Activated T-helper 1 cell treated with anti-CD3 and anti-CD28 coated beads, Interleukin-12 subunit alpha, Interleukin-12 subunit beta, Interleukin-2, Interleukin-4 antibody, amounts not matched to agents 30 ng/mL and 10 ng/mL and 1 ng/mL, durations not matched to agents 14 hours and 24 hours and 36 hours (primary cell): ENCODE measurements around the gene GPR137B. TPM values are rescaled to one million over a fixed set of nuclear protein-coding genes. Genes with fewer than 3 reads are reported as not detected.
"Not testable (repeated sequence)": the region's sequence is repeated elsewhere in the genome, so short reads cannot be mapped to it uniquely, and the experiment has no call there.

ENCODE experiments used
- DNase-seq: peaks from one replicate; pipeline ENCODE4 v3.0.0; 2021; ENCODE audit warnings: low spot score
- H3K27ac Mint-ChIP-seq: one replicate; pipeline ENCODE4 v1.8.0; 2021; ENCODE audit warnings: mild to moderate bottlenecking, mixed read lengths
- H3K27me3 Mint-ChIP-seq: one replicate; pipeline ENCODE4 v1.8.0; 2022; ENCODE audit warnings: mild to moderate bottlenecking, moderate library complexity, mixed read lengths; ENCODE audit not compliant: insufficient read depth
- H3K36me3 Mint-ChIP-seq: one replicate; pipeline ENCODE4 v1.8.0; 2021; ENCODE audit warnings: low read depth, mixed read lengths
- H3K4me1 Mint-ChIP-seq: one replicate; pipeline ENCODE4 v1.8.0; 2021; ENCODE audit warnings: low read depth, mixed read lengths
- H3K4me3 Mint-ChIP-seq: one replicate; pipeline ENCODE4 v1.8.0; 2021; ENCODE audit warnings: mild to moderate bottlenecking, moderate library complexity, mixed read lengths
- H3K9me3 Mint-ChIP-seq: one replicate; pipeline ENCODE4 v1.8.0; 2021; ENCODE audit warnings: mixed read lengths
- intact Hi-C: fragments of 100-400 bp; cut with micrococcal nuclease; formaldehyde crosslinking; loops from one replicate; pipeline ENCODE4 v1.15.1; 2024
- total RNA-seq: library from RNA; stranded (reverse); gene quantifications from 2 replicates; pipeline ENCODE4 v1.2.3, GENCODE V29; 2022

Gene GPR137B
- total RNA-seq, 1 donor from 2014 or later = 9.2 TPM

- H3K4me1 Mint-ChIP-seq = no peaks in the 10 kb centered on the region
- H3K9me3 Mint-ChIP-seq = no peaks in the 10 kb centered on the region
- DNase-seq = no peak
- no peak overlapping the region for H3K4me3 Mint-ChIP-seq
- no peaks in the 10 kb centered on the region for H3K36me3 Mint-ChIP-seq
- intact Hi-C loops = no loop called here
- H3K27ac Mint-ChIP-seq = no peak overlapping the region
- H3K27me3 Mint-ChIP-seq = no peaks in the 10 kb centered on the region
These were observed 8.1 kb downstream of the GPR137B start for GRCh38 chr1:236150311-236150955.

DNA sequence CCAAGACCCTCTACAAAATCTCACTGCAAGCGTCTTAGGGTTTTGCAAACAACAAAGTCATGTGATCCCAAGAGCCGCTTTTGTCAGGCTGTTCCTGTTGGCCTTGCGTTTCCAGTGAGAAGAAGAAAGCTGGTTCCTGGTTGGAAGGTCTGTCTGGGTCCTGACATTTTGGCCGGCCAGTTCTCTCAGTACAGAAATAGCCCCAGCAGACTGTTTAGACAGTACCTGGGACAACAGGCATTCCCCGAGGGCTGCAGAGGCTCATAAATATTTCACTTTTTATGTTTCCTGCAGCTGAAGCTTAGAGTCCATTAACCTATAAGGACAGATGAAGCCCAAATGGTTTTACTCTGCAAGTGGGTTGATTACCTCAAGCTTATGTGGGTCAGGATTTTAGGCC, 8.6 kb downstream of the GPR137B start:
- intact Hi-C loops = no loop called here
- H3K4me1 Mint-ChIP-seq = no peaks in the 10 kb centered on the region
- H3K4me3 Mint-ChIP-seq = no peak overlapping the region
- no peaks in the 10 kb centered on the region for H3K36me3 Mint-ChIP-seq
- no peaks in the 10 kb centered on the region for H3K9me3 Mint-ChIP-seq
- H3K27ac Mint-ChIP-seq = no peak overlapping the region
- no peak for DNase-seq
- no peaks in the 10 kb centered on the region for H3K27me3 Mint-ChIP-seq

- intact Hi-C loops = no loop called here
- H3K4me3 Mint-ChIP-seq = no peak overlapping the region
- no peaks in the 10 kb centered on the region for H3K36me3 Mint-ChIP-seq
- H3K27ac Mint-ChIP-seq = no peak overlapping the region
- H3K9me3 Mint-ChIP-seq = no peaks in the 10 kb centered on the region
- no peaks in the 10 kb centered on the region for H3K4me1 Mint-ChIP-seq
- H3K27me3 Mint-ChIP-seq = no peaks in the 10 kb centered on the region
- DNase-seq = no peak
These were observed 9.5 kb downstream of the GPR137B start for GRCh38 chr1:236151739-236152424.

GRCh38 chr1:236154126-236154525, 11.8 kb downstream of the GPR137B start:
- H3K36me3 Mint-ChIP-seq = no peaks in the 10 kb centered on the region
- no peaks in the 10 kb centered on the region for H3K9me3 Mint-ChIP-seq

GRCh38 chr1:236154671-236155398, 12.5 kb downstream of the GPR137B start:
- intact Hi-C loops = no loop called here
- Mint-ChIP-seq H3K27ac (no peak overlapping the region), H3K4me1 (no peaks in the 10 kb centered on the region), H3K36me3 (no peaks in the 10 kb centered on the region), H3K4me3 (no peak overlapping the region), H3K27me3 (no peaks in the 10 kb centered on the region), H3K9me3 (no peaks in the 10 kb centered on the region)
- no peak for DNase-seq

More at GRCh38 chr1:236154126-236154525, 11.8 kb downstream of the GPR137B start:
- Mint-ChIP-seq H3K4me3 (no peak overlapping the region), H3K27ac (no peak overlapping the region), H3K27me3 (no peaks in the 10 kb centered on the region), H3K4me1 (no peaks in the 10 kb centered on the region)
- no peak for DNase-seq
- intact Hi-C loops = no loop called here

GRCh38 chr1:236155399-236155767, 13.0 kb downstream of the GPR137B start:
- Mint-ChIP-seq H3K9me3 (no peaks in the 10 kb centered on the region), H3K4me3 (no peak overlapping the region), H3K4me1 (no peaks in the 10 kb centered on the region), H3K27me3 (no peaks in the 10 kb centered on the region), H3K27ac (no peak overlapping the region), H3K36me3 (no peaks in the 10 kb centered on the region)
- intact Hi-C loops = no loop called here
- no peak for DNase-seq

- no peaks in the 10 kb centered on the region for H3K27me3 Mint-ChIP-seq
- DNase-seq = no peak
- intact Hi-C loops = no loop called here
- H3K4me1 Mint-ChIP-seq = peaks cover 3% of the 10 kb centered on the region
- no peaks in the 10 kb centered on the region for H3K36me3 Mint-ChIP-seq
- no peak overlapping the region for H3K27ac Mint-ChIP-seq
- no peak overlapping the region for H3K4me3 Mint-ChIP-seq
- peaks cover 5% of the 10 kb centered on the region for H3K9me3 Mint-ChIP-seq
These were observed 13.6 kb downstream of the GPR137B start for GRCh38 chr1:236155841-236156503.

GRCh38 chr1:236156512-236157208, 14.3 kb downstream of the GPR137B start:
- DNase-seq = no peak
- Mint-ChIP-seq H3K36me3 (peaks cover 5% of the 10 kb centered on the region), H3K9me3 (peaks cover 12% of the 10 kb centered on the region), H3K27ac (no peak overlapping the region), H3K4me3 (no peak overlapping the region), H3K4me1 (peaks cover 4% of the 10 kb centered on the region), H3K27me3 (peaks cover 1% of the 10 kb centered on the region)
- intact Hi-C loops = no loop called here

GRCh38 chr1:236158072-236158471, 15.7 kb downstream of the GPR137B start:
- peaks cover 21% of the 10 kb centered on the region for H3K9me3 Mint-ChIP-seq
- H3K36me3 Mint-ChIP-seq, H3K4me1 Mint-ChIP-seq, H3K4me3 Mint-ChIP-seq, DNase-seq, H3K27me3 Mint-ChIP-seq, H3K27ac Mint-ChIP-seq, intact Hi-C loops: not testable (repeated sequence)

DNA sequence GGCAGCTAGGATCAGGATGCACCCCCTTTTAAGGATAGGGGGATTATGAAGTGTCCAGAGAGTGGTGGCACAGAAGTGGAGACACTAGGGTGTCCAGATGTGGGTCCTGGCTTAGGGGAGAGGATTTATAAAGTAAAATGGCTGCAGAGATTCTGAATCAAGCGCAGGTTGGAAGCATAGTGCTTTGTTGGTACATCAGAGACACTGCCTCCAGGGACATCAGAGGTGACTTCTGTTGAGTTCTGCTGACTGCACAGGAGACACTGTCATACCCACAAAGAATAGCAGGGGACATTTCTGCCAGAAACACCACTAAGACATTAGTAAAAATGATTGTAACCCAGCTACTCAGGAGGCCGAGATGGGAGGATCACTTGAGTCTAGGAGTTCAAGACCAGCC, 16.4 kb downstream of the GPR137B start:
- intact Hi-C loops = no loop called here
- Mint-ChIP-seq H3K36me3 (peaks cover 13% of the 10 kb centered on the region), H3K27me3 (peaks cover 1% of the 10 kb centered on the region), H3K4me1 (peaks cover 8% of the 10 kb centered on the region), H3K9me3 (peaks cover 27% of the 10 kb centered on the region), H3K4me3 (no peak overlapping the region), H3K27ac (no peak overlapping the region)
- no peak for DNase-seq

- Mint-ChIP-seq H3K36me3 (peaks cover 14% of the 10 kb centered on the region), H3K27ac (no peak overlapping the region), H3K4me1 (peaks cover 15% of the 10 kb centered on the region), H3K9me3 (peaks cover 28% of the 10 kb centered on the region), H3K4me3 (no peak overlapping the region), H3K27me3 (peaks cover 1% of the 10 kb centered on the region)
- no peak for DNase-seq
- intact Hi-C loops = no loop called here
These were observed 17.6 kb downstream of the GPR137B start for GRCh38 chr1:236159704-236160539.
